Activated CD4-positive, CD25-positive, alpha-beta regulatory T cell treated with anti-CD3 and anti-CD28 coated beads, Interleukin-2, amount 50 U/mL, for 24 hours (primary cell): ENCODE measurements around the gene DHX34.

ENCODE experiments used
- ATAC-seq, 2 donors: fragments of 150-1000 bp; cut with Tn5 transposase; one replicate each; pipeline ENCODE4 v1.10.0; 2021; ENCODE audit warnings: mild to moderate bottlenecking in 1 of 2, moderate library complexity in 1 of 2

The DHX34 gene

DNA sequence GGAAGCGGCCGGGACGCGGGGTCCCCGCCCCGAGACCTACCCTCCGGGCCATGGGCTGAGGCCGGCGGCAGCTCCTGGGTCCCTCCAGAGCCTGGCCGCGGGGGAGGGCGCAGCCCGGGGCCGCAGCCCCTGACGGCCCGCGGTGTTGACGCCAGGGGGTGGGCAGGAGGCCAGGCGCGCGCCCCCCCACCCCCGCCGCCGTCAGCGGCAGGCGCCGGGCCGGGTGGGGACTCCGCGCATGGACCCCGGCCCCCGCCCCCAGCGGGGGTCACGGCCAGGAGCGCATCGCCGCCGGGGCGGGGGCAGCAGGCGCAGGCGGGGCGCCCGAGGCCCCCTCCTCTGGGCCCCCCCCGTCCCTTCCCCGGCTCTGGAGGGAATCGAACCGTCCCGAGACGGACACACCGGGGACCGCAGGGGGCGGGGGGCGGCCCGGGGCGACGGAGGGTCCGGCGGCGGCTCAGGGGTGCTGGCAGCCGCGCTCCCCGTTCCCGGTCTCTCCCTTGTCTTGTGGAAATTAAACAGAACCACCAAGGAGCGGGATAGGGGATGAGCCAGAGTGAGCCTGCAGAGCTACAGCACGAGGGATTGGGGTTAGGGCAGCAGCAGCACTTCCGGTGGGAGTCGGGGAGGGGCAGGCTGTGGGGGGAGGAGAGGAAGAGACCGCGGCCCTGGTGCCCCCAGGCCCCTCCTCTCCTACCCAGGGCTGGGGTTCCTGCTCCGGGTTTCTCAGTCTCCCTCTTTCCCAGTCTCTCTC, 70.1 kb downstream of the DHX34 start, which contains the start of gene MEIS3:
Gene MEIS3, minus strand, starts transcription at position 498 of the 754 bp plus-strand sequence. Its CDS starts 446 bp downstream, at position 52.
- ATAC-seq: no peak

DNA sequence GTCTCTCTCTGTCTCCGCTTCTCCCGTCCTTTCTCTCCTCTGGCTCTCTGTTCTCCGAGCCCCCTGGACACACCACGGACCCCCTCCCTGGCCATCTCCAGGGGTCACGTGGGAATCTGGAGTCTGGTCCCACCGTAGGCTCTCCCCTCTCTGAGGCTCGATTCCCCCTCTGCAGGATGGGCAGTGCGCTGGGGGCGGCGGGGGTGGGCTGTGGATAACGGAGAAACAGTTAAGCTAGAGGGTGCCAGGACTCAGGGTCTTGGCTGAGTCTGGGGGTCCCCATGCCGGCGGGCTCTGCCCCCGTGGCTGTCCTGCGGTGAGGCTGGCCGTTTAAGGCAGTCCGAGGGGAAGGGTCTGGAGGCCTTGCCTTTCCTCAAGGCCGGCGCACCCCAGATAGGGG, 70.7 kb downstream of the DHX34 start:
- ATAC-seq: no peak

DNA sequence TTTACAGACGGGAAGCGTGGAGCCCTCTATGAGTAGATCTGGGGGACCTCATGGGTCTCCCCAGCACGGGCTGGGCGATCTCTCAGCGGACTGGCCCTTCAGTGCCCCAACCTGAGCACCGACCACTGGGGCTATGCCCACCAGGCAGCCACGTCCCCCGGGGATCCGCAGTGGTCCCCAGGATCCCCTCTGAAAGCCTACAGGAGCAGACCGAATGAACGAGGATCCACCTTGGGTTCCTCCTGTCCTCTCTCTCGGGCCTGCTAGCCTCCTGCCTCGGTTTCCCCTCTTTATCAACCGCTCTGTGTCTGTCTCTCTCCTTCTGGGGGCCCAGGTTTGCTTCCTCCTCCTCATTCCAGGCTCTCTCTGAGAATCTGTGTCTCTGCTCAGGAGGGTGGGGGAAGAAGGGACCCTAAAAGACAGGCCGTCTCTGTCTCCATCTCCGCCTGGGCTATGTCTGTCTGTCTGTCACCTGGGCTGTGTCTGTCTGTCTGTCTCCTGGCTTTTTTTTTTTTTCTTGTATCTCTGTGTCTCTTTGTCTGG, 72.2 kb downstream of the DHX34 start:
- no peak for ATAC-seq

DNA sequence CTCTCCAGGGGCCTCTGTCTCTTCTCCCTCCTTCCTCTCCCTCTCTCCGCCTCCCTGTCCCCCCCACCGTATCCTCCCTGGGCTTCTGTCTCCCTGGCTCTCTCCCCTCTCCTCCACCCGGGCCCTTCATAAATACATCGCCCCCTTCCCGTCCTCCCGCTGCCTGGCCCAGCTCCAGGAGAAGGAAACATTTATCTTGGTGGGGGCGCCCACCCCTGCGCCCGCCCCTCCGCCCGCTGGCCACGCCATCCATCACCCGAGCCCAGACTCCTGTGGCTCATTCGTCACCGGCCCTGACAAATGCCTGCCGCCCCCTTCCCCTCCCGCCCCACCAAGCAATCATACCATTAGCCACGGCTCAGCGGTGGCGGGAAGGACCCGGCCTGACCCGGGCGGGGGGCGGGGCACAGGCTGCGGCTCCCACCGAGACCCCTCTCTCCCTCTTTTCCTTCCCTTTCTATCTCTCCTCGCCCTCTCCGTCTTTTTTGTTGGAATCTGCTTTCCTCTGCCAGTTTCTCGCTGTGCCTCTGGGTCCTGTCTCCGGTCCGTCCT, 72.8 kb downstream of the DHX34 start:
- no peak for ATAC-seq

DNA sequence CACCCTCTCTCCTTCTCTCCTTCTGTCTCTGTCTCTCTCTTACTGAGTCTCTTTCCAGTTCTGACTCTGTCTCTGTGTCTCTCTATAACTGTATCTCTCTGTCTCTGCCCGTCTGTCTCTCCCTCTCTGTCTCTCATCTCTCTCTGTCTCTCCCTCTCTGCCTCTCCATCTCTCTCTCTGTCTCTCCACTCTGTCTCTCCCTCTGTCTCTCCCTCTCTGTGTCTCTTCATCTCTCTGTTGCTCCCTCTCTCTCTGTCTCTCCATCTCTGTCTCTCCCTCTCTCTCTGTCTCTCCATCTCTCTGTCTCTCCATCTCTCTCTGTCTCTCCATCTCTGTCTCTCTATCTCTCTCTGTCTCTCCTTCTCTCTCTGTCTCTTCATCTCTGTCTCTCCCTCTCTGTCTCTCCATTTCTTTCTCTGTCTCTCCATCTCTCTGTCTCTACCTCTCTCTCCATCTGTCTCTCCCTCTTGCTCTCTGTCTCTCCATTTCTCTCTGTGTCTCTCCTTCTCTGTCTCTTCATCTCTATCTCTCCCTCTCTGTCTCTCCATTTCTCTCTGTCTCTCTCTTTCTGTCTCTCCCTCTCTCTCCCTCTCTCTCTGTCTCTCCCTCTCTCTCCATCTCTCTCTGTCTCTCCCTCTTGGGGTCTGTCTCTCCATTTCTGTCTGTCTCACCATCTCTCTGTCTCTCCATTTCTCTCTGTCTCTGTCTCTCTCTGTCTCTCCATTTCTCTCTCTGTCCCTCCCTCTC, 73.5 kb downstream of the DHX34 start:
- no peak for ATAC-seq

DNA sequence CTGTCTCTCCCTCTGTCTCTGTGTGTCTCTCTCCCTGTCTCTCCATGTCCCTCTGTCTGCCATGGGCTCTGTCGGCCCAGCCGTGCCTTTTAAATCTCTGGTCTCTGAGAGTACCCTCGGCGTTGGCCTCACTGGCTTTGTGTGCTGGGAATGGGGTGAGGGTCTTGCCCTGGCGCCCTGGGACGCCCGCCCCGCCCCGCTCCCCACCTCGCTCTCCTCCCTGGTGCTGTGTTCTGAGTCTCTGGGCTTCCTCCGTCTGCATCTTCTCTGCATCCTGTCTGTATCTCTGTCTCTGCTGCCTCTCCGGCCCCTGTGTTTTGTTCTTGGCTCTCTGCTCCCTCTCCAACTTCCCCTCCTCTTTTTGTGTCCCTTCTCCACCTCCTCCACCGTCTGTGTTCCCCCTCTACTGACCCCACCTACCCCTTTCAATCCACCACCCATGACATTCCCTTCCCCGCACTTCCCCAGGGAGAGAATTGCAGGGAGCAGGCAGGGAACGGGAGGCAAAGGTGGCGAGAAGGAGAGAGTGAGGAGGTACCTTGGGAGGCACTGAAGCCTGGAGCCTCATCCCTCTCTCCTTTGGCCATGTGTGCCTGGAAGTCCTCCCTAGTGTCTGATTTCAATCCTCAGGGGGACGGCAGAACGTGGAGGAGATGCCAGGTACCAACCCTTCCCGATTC, 74.2 kb downstream of the DHX34 start:
- ATAC-seq: no peak

DNA sequence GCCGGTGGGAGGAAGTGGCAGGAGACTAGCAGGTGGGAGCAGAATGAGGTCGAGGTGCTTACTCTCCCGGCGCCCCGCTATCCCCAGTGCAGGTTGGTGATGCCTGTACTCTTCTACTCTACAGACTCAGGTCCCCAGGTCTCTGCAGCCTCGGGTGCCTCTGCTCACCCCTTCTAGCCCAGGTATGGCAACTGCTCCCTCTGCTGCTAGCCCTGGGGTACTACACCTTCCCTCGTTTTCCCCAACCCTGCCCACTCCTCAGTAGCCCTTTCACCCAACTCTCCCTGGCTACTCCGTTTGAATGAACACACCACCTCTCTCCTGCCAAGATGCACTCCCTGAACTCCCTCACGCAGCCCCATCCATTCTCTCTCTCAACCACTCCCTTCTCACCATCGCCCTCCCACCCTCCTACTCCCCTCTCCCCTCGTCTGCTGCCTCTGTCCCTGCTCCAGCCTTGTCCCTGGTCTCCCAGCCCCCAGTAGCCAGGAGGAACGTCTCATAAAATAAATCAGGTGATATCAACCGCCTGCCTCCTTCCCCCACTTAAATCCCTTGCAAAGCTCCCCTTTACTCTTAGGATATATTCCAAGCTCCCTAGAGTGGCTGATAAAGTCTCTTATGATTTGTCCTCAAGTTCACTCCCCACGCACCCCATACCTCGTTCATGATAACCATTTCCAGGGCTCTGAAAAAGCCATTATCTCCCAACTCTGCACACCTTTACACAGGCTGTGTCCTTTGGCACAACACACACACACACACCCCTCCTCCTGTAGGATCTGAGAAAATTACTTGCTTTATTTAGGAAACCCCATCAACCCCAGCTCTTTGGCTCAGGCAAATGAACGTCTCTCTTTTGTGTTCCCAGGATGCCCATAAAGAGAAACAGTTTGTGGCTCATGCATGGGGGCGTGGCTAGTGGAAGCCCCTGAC, 78.4 kb downstream of the DHX34 start:
- ATAC-seq: peak; percentile 45 to 58

DNA sequence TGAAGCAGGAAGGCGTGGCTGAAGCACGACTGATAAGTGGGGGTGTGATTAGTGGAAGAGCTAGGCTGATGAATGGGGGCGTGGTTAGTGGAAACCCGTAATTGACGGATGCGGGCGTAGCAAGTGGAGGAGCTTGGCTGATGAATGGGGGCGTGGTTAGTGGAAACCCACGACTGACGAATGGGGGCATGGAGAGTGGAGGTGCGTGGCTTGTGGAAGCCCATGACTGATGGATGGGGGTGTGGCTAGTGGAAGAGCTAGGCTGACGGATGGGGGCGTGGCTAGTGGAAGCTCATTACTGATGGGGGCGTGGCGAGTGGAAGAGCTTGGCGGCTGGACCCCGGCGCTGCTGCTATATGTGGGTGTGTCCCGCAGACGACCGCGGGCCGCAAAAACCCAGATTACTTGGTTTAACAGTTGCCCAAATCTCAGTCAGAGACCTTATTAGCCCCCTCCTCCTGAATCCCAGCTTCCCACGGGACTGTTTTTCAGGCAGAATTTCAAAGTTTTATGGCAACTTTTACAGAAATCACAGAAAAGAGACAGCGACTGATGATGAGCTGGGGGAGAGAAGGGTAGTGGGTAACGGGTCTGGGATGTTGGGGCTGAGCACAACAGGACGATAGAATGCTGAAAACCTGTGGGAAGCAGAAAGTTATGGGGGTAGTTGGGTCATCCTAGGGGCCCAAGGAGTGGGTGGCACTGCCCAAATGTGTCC, 79.2 kb downstream of the DHX34 start:
- ATAC-seq: peak; percentile 85 to 88

DNA sequence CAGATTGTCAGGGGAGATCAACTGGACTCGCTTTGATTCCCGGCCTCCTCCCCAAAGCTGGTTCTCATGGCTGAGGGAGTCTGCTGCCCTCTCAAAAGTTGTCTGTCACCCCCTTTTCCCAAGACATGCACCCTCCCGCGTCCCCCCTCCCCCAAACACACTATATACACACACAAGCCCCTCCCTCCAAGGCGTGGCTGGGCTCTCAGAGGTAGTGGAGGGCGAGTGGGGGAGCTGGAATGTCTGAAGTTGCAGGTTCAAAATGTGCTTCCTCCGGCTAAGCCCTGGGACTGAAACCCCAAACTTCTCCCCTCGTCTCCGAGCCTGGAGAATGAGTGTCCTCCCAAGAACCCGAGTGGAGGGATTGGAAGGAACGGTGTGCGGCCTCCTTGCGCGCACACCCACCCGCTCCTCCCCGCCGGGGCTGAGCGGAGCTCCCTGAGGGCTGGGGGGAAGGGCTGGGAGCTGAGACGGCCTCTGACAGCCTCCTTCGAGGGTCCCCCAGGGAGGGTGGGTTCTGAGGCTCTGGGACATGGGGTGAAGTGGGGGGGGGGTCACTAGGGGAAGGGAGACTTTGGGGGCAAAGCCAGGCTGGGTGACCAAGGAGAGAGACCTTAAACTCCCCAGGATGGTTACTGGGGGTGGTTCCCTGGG, 80.2 kb downstream of the DHX34 start:
- no peak for ATAC-seq

DNA sequence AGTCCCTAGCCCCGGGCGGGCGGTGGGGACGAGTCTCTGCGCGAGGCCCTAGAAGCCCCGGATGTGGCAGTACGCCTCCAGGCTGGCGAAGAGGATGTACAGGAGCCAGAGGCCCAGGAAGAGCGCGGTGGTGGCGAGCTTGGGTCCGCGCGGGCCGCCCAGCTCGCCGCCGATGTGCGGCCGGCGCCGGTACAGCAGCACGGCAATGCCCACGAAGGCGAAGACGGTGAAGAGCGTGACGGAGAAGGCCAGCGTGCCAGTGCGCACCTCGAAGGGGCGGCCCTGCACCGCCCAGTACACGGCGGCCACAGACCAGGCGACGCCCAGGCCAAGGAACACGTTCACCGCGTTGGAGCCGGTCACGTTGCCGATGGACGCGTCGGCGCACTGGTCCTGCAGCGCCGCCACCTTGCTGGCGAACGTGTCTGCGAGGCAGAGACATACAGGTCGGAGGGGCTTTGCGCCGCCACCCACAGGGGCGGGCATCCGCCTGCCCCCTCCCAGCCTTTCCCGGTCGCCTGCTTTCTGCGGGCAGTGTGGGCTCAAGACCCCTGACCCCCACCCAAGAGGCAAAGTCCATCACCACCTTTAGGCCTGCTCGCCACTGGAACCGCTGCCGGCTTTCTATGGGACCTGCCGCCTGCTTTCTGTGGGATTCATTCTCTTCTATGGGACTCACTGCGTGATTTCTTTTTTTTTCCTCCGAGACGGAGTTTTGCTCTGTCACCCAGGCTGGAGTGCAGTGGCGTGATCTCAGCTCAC, 81.1 kb downstream of the DHX34 start:
- peak; percentile 15 to 22 for ATAC-seq

DNA sequence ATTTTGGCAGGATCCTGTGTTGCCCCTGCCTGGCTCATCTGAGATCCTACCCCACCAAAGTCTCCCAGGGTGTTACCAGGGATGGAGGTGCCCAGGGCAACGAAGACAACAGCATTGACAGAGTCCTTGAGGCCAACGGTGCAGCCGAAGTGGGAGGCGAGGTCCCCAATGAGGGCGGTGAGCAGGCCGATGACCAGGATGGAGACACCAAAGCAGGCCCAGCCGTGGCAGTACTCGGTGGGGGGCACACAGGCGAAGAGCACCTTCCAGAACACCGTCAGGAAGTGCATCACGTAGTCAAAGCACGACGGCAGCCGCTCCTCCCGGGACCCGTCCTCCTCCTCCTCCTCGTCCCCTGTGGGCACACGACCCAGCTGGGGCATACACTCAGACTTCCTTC, 83.0 kb downstream of the DHX34 start:
- ATAC-seq: no peak
